HL-60 (cell line): ENCODE results near the gene C6orf47.

Source experiments
- DNase-seq, 2 experiments: peaks; one replicate each; pipeline ENCODE4 v3.0.0-alpha.2; 2010 to 2020; ENCODE audit warnings: low read depth in 1 of 2, low spot score in 1 of 2
- H3K27ac ChIP-seq: fragments of 250-450 bp; sonication (Bioruptor Pico); replicated peaks from 2 replicates; pipeline ENCODE4 v1.5.1; 2020; ENCODE audit warnings: mild to moderate bottlenecking, moderate library complexity
- H3K27me3 ChIP-seq: fragments of 250-450 bp; sonication (Bioruptor Pico); 2 replicates; pipeline ENCODE4 v1.5.1; 2021; ENCODE audit warnings: mild to moderate bottlenecking, moderate library complexity; ENCODE audit not compliant: insufficient read depth, poor library complexity, severe bottlenecking
- H3K4me3 ChIP-seq: replicated peaks from 2 replicates; pipeline ENCODE4 v1.5.1; 2011; ENCODE audit warnings: mild to moderate bottlenecking, control low read depth, low read length; ENCODE audit not compliant: insufficient read depth
- CTCF ChIP-seq: IDR thresholded peaks from one replicate; pipeline ENCODE4 v1.5.1; 2011; ENCODE audit warnings: low read length, control low read depth, inconsistent platforms; ENCODE audit not compliant: insufficient read depth
- GABPA ChIP-seq: IDR thresholded peaks from 2 replicates; pipeline ENCODE4 v1.6.1; 2012; ENCODE audit warnings: low read depth
- POLR2AphosphoS5 ChIP-seq: IDR thresholded peaks from 2 replicates; pipeline ENCODE4 v1.6.1; 2012; ENCODE audit warnings: low read depth
- REST ChIP-seq: IDR thresholded peaks from 2 replicates; pipeline ENCODE4 v1.6.1; 2012; ENCODE audit warnings: low read depth; ENCODE audit not compliant: insufficient replicate concordance
- SPI1 ChIP-seq: IDR thresholded peaks from 2 replicates; pipeline ENCODE4 v1.6.1; 2012; ENCODE audit warnings: low read depth, mild to moderate bottlenecking, borderline replicate concordance

The C6orf47 gene

DNA sequence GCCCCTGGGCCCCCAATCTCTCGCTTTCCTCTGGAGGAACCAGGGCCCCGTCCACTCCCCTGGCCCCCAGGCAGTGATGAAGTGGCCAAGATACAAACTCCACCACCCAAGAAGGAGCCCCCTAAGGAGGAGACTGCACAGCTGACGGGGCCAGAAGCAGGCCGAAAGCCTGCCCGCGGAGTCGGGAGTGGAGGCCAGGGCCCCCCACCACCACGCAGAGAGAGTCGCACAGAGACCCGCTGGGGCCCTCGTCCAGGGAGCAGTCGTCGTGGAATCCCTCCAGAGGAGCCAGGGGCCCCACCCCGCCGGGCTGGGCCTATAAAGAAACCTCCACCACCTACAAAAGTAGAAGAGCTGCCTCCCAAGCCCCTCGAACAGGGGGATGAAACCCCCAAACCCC lies 29.4 kb downstream of the C6orf47 start:
- Histone ChIP-seq H3K4me3 (no peak overlapping the region), H3K27ac (no peak overlapping the region)

DNA sequence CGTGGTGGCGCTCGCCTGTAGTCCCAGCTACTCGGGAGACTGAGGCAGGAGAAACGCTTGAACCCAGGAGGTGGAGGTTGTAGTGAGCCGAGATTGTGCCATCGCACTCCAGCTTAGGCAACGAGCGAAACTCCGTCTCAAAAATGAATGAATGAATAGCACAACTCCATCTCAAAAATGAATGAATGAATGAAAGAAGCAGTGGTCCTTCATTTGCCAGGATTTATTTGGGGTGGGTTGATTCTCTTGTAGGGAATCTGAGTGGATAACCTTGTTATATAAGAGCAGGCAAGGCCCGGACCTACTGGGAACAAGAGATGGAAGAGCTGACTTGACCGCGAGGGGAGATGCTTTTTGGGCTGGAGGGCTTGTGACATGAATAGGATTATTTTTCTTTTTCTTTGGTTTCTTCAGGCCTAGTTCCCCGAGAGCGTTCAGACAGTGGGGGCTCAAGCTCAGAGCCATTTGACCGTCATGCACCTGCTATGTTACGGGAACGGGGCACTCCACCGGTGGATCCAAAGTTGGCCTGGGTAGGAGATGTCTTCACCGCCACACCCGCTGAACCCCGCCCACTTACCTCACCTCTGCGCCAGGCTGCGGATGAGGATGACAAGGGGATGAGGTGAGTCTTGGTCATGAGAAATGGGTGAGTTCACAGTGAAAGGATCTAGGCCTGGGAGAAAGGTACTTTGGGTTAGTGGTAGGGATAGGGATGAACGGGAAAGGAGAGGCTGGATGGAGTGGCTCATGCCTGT lies 30.2 kb downstream of the C6orf47 start:
- no peaks in the 10 kb centered on the region for H3K27me3 ChIP-seq
- H3K27ac ChIP-seq = no peak overlapping the region
- no peak for DNase-seq
- TF ChIP-seq POLR2AphosphoS5 (0 out of 2 replicates have a peak, but pooled peaks have one; percentile 16), SPI1 (no peak), REST (no peak), CTCF (no peak), GABPA (no peak)
- no peak overlapping the region for H3K4me3 ChIP-seq

More for the DNA sequence above, 29.4 kb downstream of the C6orf47 start:
- TF ChIP-seq GABPA (no peak), POLR2AphosphoS5 (no peak), CTCF (no peak), SPI1 (no peak), REST (no peak)
- no peak for DNase-seq
- H3K27me3 ChIP-seq = no peaks in the 10 kb centered on the region

GRCh38 chr6:31629014-31629413 lies 31.6 kb downstream of the C6orf47 start:
- Histone ChIP-seq H3K27ac (no peak overlapping the region), H3K27me3 (no peaks in the 10 kb centered on the region), H3K4me3 (no peak overlapping the region)
- TF ChIP-seq SPI1 (no peak), CTCF (no peak), REST (no peak), GABPA (no peak), POLR2AphosphoS5 (no peak)
- DNase-seq = no peak
